ENCODE data around the gene PLEKHG5.
A peak's percentile ranks its signal among the peaks of the same experiment; 100 is the strongest.

PLEKHG5 gene

GRCh38 chr1:6424619-6425593, 66.6 kb downstream of the PLEKHG5 start, which contains the start of gene ESPN:
Gene ESPN (plus strand): TSS chr1:6424776. CDS start chr1:6424956, 180 bp downstream.
- no peak for DNase-seq

DNA sequence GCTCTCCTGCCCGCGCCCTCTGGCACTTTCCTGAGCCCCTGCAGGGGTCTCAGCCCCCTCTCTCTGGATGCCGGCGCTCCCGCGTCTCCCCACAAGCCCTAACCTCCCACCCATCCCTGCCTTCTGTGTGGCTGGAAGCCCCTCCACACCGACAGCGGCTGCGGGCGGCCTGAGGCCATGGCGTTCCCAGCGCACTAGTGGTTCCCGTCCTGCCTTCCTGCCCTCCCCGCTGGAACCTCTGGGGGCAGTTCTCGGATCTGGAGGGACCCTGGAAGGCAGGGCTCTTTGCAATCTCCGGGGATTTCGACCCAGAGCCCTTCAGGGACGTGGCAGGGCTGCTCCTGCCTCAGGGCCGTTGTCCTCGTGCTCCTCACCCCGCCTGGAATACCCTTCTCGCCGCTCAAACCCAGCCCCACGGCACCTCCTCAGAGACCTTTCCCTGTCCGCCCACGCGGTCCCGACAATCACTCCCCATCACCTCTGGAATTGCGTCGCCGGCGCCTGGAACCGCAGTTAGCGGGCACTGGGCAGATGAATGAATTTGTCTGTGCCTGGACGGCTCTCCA, 67.4 kb downstream of the PLEKHG5 start:
- no peak for DNase-seq

DNA sequence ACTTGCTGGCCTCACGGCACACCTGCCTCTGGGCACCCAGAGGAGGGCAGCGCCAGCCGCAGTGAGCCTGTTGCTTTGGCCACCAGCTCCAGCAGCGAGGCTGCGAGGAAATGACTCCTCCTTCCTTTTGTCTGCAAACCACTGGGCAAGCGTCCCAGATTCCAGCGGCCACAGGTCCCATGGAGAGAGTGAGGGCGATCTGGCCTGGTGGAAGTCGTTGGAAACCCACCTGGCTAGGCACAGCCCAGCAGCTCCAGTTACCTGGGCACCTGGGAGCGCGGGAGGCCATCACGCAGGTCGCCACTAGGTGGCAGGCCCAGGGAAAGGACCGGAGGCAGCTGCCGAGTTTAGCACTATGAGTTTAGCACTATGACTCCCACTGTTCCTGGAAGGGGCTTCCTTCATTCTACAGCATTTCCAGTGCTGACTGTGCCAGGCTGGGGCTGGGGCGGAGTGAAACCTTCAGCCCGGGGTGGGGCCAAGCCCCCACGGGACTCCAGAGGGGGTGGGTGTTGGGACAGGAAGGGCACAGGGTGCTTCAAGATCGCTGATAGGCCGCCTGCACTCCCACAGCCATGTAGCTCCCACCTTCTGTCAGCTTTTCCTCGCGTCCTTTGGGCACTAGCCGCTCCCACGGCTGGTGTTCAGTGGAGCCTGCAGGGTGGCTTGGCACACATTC, 68.0 kb downstream of the PLEKHG5 start:
- DNase-seq: peak; percentile 80

GRCh38 chr1:6421266-6421665, 70.2 kb downstream of the PLEKHG5 start:
- no peak for DNase-seq

- no peak for DNase-seq
Measured at GRCh38 chr1:6420454-6421042, 70.9 kb downstream of the PLEKHG5 start.

DNA sequence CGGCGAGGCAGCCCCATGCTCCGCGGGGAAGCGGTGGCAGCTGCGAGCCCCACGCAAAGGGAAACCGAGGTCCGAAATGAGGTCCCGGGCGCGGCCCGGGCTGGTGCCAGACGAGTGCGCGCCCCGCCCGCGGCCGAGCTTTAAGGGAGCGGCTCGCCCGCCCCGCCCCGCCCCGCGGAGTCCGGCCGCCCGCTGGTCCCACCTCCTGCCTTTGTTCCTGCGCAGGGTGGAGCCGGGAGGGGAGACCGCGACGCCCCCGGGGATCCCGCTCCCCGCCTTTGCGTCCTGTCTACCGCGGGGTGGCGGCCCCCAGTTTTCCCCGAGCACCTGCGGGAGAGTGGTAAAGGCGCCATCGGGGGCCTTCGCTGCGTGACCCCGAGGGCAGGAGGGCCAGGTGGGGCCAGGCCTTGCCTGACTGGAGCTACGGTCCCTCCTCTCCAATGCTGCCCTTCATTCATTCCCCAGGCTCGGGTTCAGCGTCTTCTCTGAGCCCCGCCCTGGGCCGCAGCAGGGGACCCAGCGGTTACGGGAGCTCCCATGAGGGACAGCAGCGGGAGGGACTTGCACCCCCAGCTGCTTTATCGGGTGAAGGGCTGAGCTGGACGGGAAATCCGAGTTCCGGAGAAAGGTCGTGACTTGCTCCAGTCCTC, 71.5 kb downstream of the PLEKHG5 start, which contains the start of gene HES2:
Gene HES2, minus strand, starts transcription at position 116 of the 650 bp plus-strand sequence. Its CDS starts 99 bp downstream, at position 17.
- no peak for DNase-seq

GRCh38 chr1:6419397-6419803, 72.1 kb downstream of the PLEKHG5 start:
- DNase-seq: no peak

- no peak for DNase-seq
Measured at GRCh38 chr1:6418668-6419396, 72.6 kb downstream of the PLEKHG5 start.

DNA sequence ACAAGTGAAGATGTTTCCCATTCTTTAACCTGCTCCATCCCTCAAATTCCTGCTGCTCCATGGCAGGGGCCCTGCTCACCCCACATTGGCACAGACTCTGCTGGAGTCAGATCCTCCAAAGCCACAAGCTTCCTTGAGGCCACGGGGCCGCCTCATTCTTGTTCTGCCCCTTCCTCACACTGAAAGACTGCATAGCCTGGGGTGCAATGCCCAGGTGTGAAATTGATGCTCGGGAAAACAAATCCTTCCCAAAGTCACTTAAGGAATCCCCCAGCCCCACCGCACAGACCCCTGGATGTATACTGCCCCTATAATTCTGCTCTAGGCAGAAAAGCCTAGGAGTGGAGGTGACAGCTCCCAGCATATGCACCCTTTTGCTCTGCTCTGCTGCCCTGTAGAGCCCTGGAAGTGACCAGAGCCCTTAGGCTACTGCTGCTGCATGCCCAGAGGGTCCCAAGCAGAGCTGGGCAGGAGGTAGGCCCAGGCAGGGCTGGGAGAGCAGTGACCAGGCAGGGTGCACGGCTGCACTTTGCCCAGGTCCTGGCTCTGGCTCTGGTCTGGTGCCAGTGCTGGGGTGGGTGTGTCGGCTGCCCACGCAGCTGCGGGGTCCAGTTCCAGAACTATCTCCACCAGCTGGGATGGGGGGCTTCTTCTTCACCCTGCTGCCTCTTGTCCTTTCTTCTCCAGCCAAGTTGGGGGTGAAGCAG, 73.4 kb downstream of the PLEKHG5 start:
- DNase-seq: no peak

All from NCI-H2029 treated with DMSO at 0.1 percent for 48 hours (cell line).